GM12873 (cell line): ENCODE measurements around the gene EOGT.

Source experiments
- TF ChIP-seq, protein P1 (sequence below): IDR thresholded peaks from 2 replicates; pipeline ENCODE4 v1.5.1; 2012; ENCODE audit warnings: low read depth, mild to moderate bottlenecking, moderate library complexity, low read length, control low read depth; ENCODE audit not compliant: insufficient read depth; ENCODE audit errors: missing control alignments

EOGT gene

GRCh38 chr3:68988740-68989139 is 24.7 kb downstream of the EOGT start:
- TF ChIP-seq, protein P1, sequence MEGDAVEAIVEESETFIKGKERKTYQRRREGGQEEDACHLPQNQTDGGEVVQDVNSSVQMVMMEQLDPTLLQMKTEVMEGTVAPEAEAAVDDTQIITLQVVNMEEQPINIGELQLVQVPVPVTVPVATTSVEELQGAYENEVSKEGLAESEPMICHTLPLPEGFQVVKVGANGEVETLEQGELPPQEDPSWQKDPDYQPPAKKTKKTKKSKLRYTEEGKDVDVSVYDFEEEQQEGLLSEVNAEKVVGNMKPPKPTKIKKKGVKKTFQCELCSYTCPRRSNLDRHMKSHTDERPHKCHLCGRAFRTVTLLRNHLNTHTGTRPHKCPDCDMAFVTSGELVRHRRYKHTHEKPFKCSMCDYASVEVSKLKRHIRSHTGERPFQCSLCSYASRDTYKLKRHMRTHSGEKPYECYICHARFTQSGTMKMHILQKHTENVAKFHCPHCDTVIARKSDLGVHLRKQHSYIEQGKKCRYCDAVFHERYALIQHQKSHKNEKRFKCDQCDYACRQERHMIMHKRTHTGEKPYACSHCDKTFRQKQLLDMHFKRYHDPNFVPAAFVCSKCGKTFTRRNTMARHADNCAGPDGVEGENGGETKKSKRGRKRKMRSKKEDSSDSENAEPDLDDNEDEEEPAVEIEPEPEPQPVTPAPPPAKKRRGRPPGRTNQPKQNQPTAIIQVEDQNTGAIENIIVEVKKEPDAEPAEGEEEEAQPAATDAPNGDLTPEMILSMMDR = no peak

GRCh38 chr3:68987322-68987721 is 26.2 kb downstream of the EOGT start:
- TF ChIP-seq, protein P1 = no peak

DNA sequence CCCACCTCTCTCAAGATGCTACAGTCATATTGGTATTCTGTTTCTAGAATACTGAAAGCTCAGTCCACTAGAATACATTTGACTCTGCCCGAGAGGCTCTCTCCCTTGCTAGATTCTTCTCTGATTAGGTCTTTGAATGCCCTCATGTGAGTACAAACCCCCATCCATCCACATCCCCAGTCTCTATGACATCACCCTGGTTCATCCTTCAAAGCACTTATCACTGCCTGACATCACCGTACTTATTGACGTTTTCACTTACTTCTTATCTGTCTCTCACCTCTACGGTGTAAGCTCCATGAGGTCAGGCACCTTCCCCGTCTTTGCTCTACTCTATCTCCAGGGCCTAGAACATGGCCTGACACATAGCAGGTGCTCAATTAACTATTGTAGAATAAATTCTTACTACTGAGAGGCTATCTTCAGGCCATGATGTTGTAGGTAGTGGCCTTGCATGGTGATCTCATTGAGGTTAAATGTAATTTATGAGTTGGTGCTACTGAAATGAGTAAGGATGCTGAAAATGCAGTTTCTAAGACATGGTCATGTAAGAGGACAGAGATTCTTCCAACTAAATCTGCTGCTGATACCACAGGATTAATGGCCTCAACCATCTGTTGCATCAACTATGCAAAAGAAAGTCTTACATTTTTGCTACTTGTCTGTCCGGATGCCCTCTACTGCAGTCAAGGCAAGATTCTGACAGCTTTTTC is 26.8 kb downstream of the EOGT start:
- TF ChIP-seq, protein P1 = no peak

DNA sequence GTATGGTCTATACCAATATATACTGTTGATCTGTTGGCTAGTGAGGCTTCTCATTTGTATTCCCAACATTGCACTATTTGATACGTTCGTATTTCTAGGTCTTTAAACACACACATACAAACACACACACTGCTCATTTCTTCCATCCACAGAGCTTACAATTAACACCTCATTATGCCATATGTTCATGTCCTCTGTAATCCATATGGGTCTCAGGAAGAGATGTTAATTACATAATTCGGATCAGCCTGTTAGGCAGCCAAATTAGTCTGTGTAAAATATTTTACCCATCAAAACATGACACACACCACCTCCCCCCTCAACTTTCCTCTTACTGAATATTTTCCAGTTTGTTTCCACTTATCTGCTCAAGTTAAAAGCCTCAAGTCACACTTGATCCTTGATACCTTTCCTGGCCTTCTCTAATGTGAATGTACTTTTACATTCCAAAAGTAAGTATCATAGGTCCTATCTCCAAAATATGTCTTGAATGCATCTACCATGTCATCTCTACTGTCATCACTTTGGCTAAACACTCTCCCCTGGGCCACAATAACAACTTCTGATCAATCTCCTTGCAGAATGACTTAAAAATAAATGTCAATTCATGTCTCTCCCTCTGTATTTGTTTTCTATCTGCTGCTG is 28.2 kb downstream of the EOGT start:
- TF ChIP-seq, protein P1 = no peak

GRCh38 chr3:68984011-68984530 is 29.4 kb downstream of the EOGT start:
- TF ChIP-seq, protein P1 = no peak

DNA sequence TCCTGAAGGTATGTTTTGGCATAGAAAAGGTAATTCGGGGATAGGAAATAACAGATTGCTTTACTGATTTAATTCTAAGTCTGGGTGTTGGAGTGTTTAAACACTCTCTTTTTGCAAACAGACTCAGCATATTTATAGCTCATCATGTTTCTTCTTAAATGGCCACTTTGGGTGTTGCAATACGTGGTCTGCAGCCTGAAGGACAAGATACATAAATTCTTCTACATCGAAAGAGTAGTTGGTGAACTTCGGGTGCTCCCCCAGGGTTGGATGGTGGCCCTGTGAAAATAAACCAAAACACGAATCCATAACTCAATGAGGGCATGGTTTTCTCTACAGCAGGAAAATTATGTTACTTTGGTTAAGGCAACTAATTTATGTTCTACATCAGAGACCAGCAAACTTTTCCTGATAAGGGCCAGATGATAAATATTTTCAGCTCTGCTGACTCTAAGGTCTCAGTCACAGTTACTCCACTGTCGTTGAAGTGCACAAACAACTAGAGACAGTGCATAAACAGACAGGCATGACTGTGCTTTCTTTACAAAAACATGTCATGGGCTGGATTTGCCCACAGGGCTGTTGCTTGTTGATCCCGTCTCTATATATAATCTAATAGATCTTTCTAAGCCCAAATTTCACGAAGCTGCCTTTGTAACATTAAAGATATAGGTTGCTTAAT is 35.9 kb downstream of the EOGT start:
- TF ChIP-seq, protein P1 = no peak

GRCh38 chr3:68974711-68975110 is 38.8 kb downstream of the EOGT start:
- TF ChIP-seq, protein P1 = no peak
